Measurements from ENCODE around the gene PIEZO2.

The PIEZO2 gene

GRCh38 chr18:10900435-10900834 is 248.9 kb downstream of the PIEZO2 start:
- DNase-seq (ENCODE audit: low read depth in 1 of 2, low spot score in 1 of 2): no peak
- TF ChIP-seq SPI1 (IDR thresholded peaks at IDR 0.05; ENCODE audit: borderline replicate concordance, low read depth): no peak
- H3K4me3 ChIP-seq (replicated peaks; ENCODE audit: insufficient read depth, low read length): no peak overlapping the region
- H3K27me3 ChIP-seq (ENCODE audit: insufficient read depth, poor library complexity, severe bottlenecking): peaks cover 4% of the 10 kb centered on the region
- no peak overlapping the region for H3K27ac ChIP-seq (replicated peaks)

DNA sequence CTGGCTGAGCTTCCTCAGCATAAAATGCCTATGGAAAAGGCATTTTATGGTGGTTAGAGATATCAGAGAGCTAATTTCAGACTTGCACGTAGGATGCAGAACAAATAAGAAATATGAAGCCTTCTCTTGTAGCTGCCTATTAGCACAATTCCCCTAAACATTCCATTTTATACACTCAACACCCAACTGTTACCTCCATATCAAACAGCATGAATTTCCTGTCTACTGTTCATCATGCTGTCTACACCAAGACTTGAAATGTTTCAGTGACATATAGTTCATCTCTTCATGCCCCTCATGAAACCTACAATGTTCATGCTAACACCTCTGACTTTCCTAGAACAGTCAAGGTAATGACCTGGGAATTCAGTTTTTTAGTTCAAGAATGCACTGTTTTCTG is 249.9 kb downstream of the PIEZO2 start:
- TF ChIP-seq SPI1 (IDR thresholded peaks at IDR 0.05; ENCODE audit: borderline replicate concordance, low read depth) (no peak), CTCF (IDR thresholded peaks at IDR 0.05; ENCODE audit: insufficient read depth, low read length) (no peak), POLR2AphosphoS5 (IDR thresholded peaks at IDR 0.05; ENCODE audit: low read depth) (no peak), GABPA (IDR thresholded peaks at IDR 0.05; ENCODE audit: low read depth) (no peak), REST (IDR thresholded peaks at IDR 0.05; ENCODE audit: insufficient replicate concordance, low read depth) (no peak)
- H3K27ac ChIP-seq (replicated peaks): no peak overlapping the region
- H3K4me3 ChIP-seq (replicated peaks; ENCODE audit: insufficient read depth, low read length): no peak overlapping the region
- no peak for DNase-seq (ENCODE audit: low read depth in 1 of 2, low spot score in 1 of 2)
- peaks cover 4% of the 10 kb centered on the region for H3K27me3 ChIP-seq (ENCODE audit: insufficient read depth, poor library complexity, severe bottlenecking)

- H3K27me3 ChIP-seq (ENCODE audit: insufficient read depth, poor library complexity, severe bottlenecking): peaks cover 6% of the 10 kb centered on the region
- no peak overlapping the region for H3K4me3 ChIP-seq (replicated peaks; ENCODE audit: insufficient read depth, low read length)
- H3K27ac ChIP-seq (replicated peaks): no peak overlapping the region
- DNase-seq (ENCODE audit: low read depth in 1 of 2, low spot score in 1 of 2): no peak
- TF ChIP-seq CTCF (IDR thresholded peaks at IDR 0.05; ENCODE audit: insufficient read depth, low read length) (no peak), SPI1 (IDR thresholded peaks at IDR 0.05; ENCODE audit: borderline replicate concordance, low read depth) (no peak), REST (IDR thresholded peaks at IDR 0.05; ENCODE audit: insufficient replicate concordance, low read depth) (no peak), GABPA (IDR thresholded peaks at IDR 0.05; ENCODE audit: low read depth) (no peak), POLR2AphosphoS5 (IDR thresholded peaks at IDR 0.05; ENCODE audit: low read depth) (no peak)
Observed at GRCh38 chr18:10898417-10898974, 250.9 kb downstream of the PIEZO2 start.

DNA sequence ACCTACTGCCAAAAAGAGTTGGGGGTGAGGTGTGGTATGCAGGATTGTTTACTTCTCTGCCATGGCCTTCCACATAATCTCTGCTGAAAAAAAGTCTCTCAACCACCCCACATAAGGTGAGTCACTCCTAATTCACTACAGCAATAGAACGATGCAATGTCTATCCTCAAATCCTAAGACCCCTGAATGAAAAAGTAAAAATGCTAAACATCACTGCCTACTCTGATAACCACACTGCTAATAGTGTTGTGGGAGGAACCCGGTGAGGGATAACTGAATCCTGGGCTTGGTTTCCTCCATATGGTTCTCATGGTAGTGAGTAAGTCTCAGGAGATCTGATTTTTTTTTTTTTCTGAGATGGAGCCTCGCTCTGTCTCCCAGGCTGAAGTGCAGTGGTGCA is 252.5 kb downstream of the PIEZO2 start:
- Histone ChIP-seq H3K27me3 (ENCODE audit: insufficient read depth, poor library complexity, severe bottlenecking) (peaks cover 4% of the 10 kb centered on the region), H3K4me3 (replicated peaks; ENCODE audit: insufficient read depth, low read length) (no peak overlapping the region), H3K27ac (replicated peaks) (no peak overlapping the region)
- no peak for DNase-seq (ENCODE audit: low read depth in 1 of 2, low spot score in 1 of 2)
- TF ChIP-seq SPI1 (IDR thresholded peaks at IDR 0.05; ENCODE audit: borderline replicate concordance, low read depth) (no peak), POLR2AphosphoS5 (IDR thresholded peaks at IDR 0.05; ENCODE audit: low read depth) (no peak), GABPA (IDR thresholded peaks at IDR 0.05; ENCODE audit: low read depth) (no peak), REST (IDR thresholded peaks at IDR 0.05; ENCODE audit: insufficient replicate concordance, low read depth) (no peak), CTCF (IDR thresholded peaks at IDR 0.05; ENCODE audit: insufficient read depth, low read length) (no peak)
